ENCODE measurements around the gene SPDYE1.
"Not testable (repeated sequence)": the region's sequence is repeated elsewhere in the genome, so short reads cannot be mapped to it uniquely, and the experiment has no call there.

Gene SPDYE1

GRCh38 chr7:44015090-44015489, 17.4 kb downstream of the SPDYE1 start:
- H3K27me3 ChIP-seq (ENCODE audit: insufficient read depth, low read length); H3K4me3 ChIP-seq (ENCODE audit: low read length); H3K9me3 ChIP-seq (ENCODE audit: insufficient read depth, low read depth, low read length); H3K36me3 ChIP-seq (ENCODE audit: insufficient read depth, low read depth, low read length); H3K9ac ChIP-seq (ENCODE audit: low read depth, low read length); H3K27ac ChIP-seq (ENCODE audit: low read length); H3K4me1 ChIP-seq (ENCODE audit: insufficient read depth, low read length): not testable (repeated sequence)

GRCh38 chr7:44018857-44019807, 21.4 kb downstream of the SPDYE1 start:
- H3K9me3 ChIP-seq (ENCODE audit: insufficient read depth, low read depth, low read length); H3K4me1 ChIP-seq (ENCODE audit: insufficient read depth, low read length); H3K27me3 ChIP-seq (ENCODE audit: insufficient read depth, low read length); H3K27ac ChIP-seq (ENCODE audit: low read length); H3K36me3 ChIP-seq (ENCODE audit: insufficient read depth, low read depth, low read length): not testable (repeated sequence)
- Histone ChIP-seq H3K4me3 (ENCODE audit: low read length) (peak overlapping the region; percentile 80), H3K9ac (ENCODE audit: low read depth, low read length) (peak overlapping the region; percentile 73; the same call in 1 of the 2 replicates)

GRCh38 chr7:44019825-44020224, 22.1 kb downstream of the SPDYE1 start:
- not testable (repeated sequence) for H3K27ac ChIP-seq (ENCODE audit: low read length); H3K36me3 ChIP-seq (ENCODE audit: insufficient read depth, low read depth, low read length); H3K9ac ChIP-seq (ENCODE audit: low read depth, low read length); H3K9me3 ChIP-seq (ENCODE audit: insufficient read depth, low read depth, low read length); H3K4me1 ChIP-seq (ENCODE audit: insufficient read depth, low read length); H3K27me3 ChIP-seq (ENCODE audit: insufficient read depth, low read length); H3K4me3 ChIP-seq (ENCODE audit: low read length)

GRCh38 chr7:44022069-44022468, 24.4 kb downstream of the SPDYE1 start:
- H3K36me3 ChIP-seq (ENCODE audit: insufficient read depth, low read depth, low read length); H3K9me3 ChIP-seq (ENCODE audit: insufficient read depth, low read depth, low read length); H3K9ac ChIP-seq (ENCODE audit: low read depth, low read length); H3K27ac ChIP-seq (ENCODE audit: low read length); H3K4me1 ChIP-seq (ENCODE audit: insufficient read depth, low read length); H3K27me3 ChIP-seq (ENCODE audit: insufficient read depth, low read length); H3K4me3 ChIP-seq (ENCODE audit: low read length): not testable (repeated sequence)

- not testable (repeated sequence) for H3K9ac ChIP-seq (ENCODE audit: low read depth, low read length); H3K27ac ChIP-seq (ENCODE audit: low read length); H3K27me3 ChIP-seq (ENCODE audit: insufficient read depth, low read length); H3K4me1 ChIP-seq (ENCODE audit: insufficient read depth, low read length); H3K36me3 ChIP-seq (ENCODE audit: insufficient read depth, low read depth, low read length); H3K9me3 ChIP-seq (ENCODE audit: insufficient read depth, low read depth, low read length); H3K4me3 ChIP-seq (ENCODE audit: low read length)
Measured at GRCh38 chr7:44022796-44023467, 25.2 kb downstream of the SPDYE1 start.

- H3K27ac ChIP-seq (ENCODE audit: low read length); H3K4me3 ChIP-seq (ENCODE audit: low read length); H3K27me3 ChIP-seq (ENCODE audit: insufficient read depth, low read length); H3K9me3 ChIP-seq (ENCODE audit: insufficient read depth, low read depth, low read length); H3K36me3 ChIP-seq (ENCODE audit: insufficient read depth, low read depth, low read length); H3K4me1 ChIP-seq (ENCODE audit: insufficient read depth, low read length); H3K9ac ChIP-seq (ENCODE audit: low read depth, low read length): not testable (repeated sequence)
Measured at GRCh38 chr7:44029433-44029832, 31.7 kb downstream of the SPDYE1 start.

GRCh38 chr7:44030029-44030428, 32.3 kb downstream of the SPDYE1 start:
- not testable (repeated sequence) for H3K9ac ChIP-seq (ENCODE audit: low read depth, low read length)

GRCh38 chr7:44031319-44031718, 33.6 kb downstream of the SPDYE1 start:
- H3K27ac ChIP-seq (ENCODE audit: low read length); H3K9ac ChIP-seq (ENCODE audit: low read depth, low read length); H3K4me1 ChIP-seq (ENCODE audit: insufficient read depth, low read length); H3K4me3 ChIP-seq (ENCODE audit: low read length); H3K36me3 ChIP-seq (ENCODE audit: insufficient read depth, low read depth, low read length); H3K27me3 ChIP-seq (ENCODE audit: insufficient read depth, low read length); H3K9me3 ChIP-seq (ENCODE audit: insufficient read depth, low read depth, low read length): not testable (repeated sequence)

More at GRCh38 chr7:44030029-44030428, 32.3 kb downstream of the SPDYE1 start:
- not testable (repeated sequence) for H3K9me3 ChIP-seq (ENCODE audit: insufficient read depth, low read depth, low read length); H3K27me3 ChIP-seq (ENCODE audit: insufficient read depth, low read length); H3K4me1 ChIP-seq (ENCODE audit: insufficient read depth, low read length); H3K27ac ChIP-seq (ENCODE audit: low read length); H3K4me3 ChIP-seq (ENCODE audit: low read length); H3K36me3 ChIP-seq (ENCODE audit: insufficient read depth, low read depth, low read length)

GRCh38 chr7:44032031-44032430, 34.3 kb downstream of the SPDYE1 start:
- not testable (repeated sequence) for H3K4me3 ChIP-seq (ENCODE audit: low read length); H3K27ac ChIP-seq (ENCODE audit: low read length); H3K4me1 ChIP-seq (ENCODE audit: insufficient read depth, low read length); H3K9me3 ChIP-seq (ENCODE audit: insufficient read depth, low read depth, low read length); H3K36me3 ChIP-seq (ENCODE audit: insufficient read depth, low read depth, low read length); H3K9ac ChIP-seq (ENCODE audit: low read depth, low read length); H3K27me3 ChIP-seq (ENCODE audit: insufficient read depth, low read length)

GRCh38 chr7:44033971-44034844, 36.5 kb downstream of the SPDYE1 start:
- H3K9ac ChIP-seq (ENCODE audit: low read depth, low read length); H3K4me3 ChIP-seq (ENCODE audit: low read length); H3K9me3 ChIP-seq (ENCODE audit: insufficient read depth, low read depth, low read length); H3K27me3 ChIP-seq (ENCODE audit: insufficient read depth, low read length); H3K27ac ChIP-seq (ENCODE audit: low read length); H3K4me1 ChIP-seq (ENCODE audit: insufficient read depth, low read length); H3K36me3 ChIP-seq (ENCODE audit: insufficient read depth, low read depth, low read length): not testable (repeated sequence)

- H3K9ac ChIP-seq (ENCODE audit: low read depth, low read length); H3K4me1 ChIP-seq (ENCODE audit: insufficient read depth, low read length); H3K36me3 ChIP-seq (ENCODE audit: insufficient read depth, low read depth, low read length); H3K4me3 ChIP-seq (ENCODE audit: low read length); H3K27me3 ChIP-seq (ENCODE audit: insufficient read depth, low read length); H3K27ac ChIP-seq (ENCODE audit: low read length); H3K9me3 ChIP-seq (ENCODE audit: insufficient read depth, low read depth, low read length): not testable (repeated sequence)
Measured at GRCh38 chr7:44036364-44036763, 38.7 kb downstream of the SPDYE1 start.
